GM19099 (cell line): ENCODE data around the gene MVB12B.

Experiments used
- POLR2A ChIP-seq: IDR thresholded peaks from 3 replicates; pipeline ENCODE4 v1.6.1; 2011; ENCODE audit warnings: low read depth; ENCODE audit not compliant: insufficient read length; ENCODE audit errors: extremely low read depth

MVB12B gene

GRCh38 chr9:126471084-126471624 is 144.5 kb downstream of the MVB12B start:
- TF ChIP-seq POLR2A = no peak

- no peak for TF ChIP-seq POLR2A
Measured at GRCh38 chr9:126472198-126472947, 145.7 kb downstream of the MVB12B start.

GRCh38 chr9:126472948-126473298 is 146.3 kb downstream of the MVB12B start:
- TF ChIP-seq POLR2A = no peak

GRCh38 chr9:126474206-126474765 is 147.7 kb downstream of the MVB12B start:
- no peak for TF ChIP-seq POLR2A

GRCh38 chr9:126474786-126475485 is 148.3 kb downstream of the MVB12B start:
- TF ChIP-seq POLR2A = no peak

- TF ChIP-seq POLR2A = no peak
Measured at GRCh38 chr9:126475933-126476555, 149.4 kb downstream of the MVB12B start.

GRCh38 chr9:126478216-126478981 is 151.8 kb downstream of the MVB12B start:
- TF ChIP-seq POLR2A = no peak

GRCh38 chr9:126479515-126479914 is 152.9 kb downstream of the MVB12B start:
- TF ChIP-seq POLR2A = no peak

- no peak for TF ChIP-seq POLR2A
Measured at GRCh38 chr9:126480813-126481212, 154.2 kb downstream of the MVB12B start.

GRCh38 chr9:126481862-126482261 is 155.2 kb downstream of the MVB12B start:
- TF ChIP-seq POLR2A = no peak

GRCh38 chr9:126482361-126483044 is 155.9 kb downstream of the MVB12B start:
- TF ChIP-seq POLR2A = no peak

- no peak for TF ChIP-seq POLR2A
Measured at GRCh38 chr9:126483468-126484073, 156.9 kb downstream of the MVB12B start.

GRCh38 chr9:126485662-126486061 is 159.0 kb downstream of the MVB12B start:
- no peak for TF ChIP-seq POLR2A

- TF ChIP-seq POLR2A = no peak
Measured at GRCh38 chr9:126486276-126486675, 159.6 kb downstream of the MVB12B start.
